Stimulated activated effector memory CD8-positive, alpha-beta T cell treated with anti-CD3 and anti-CD28 coated beads, Interleukin-12 subunit alpha, Interleukin-12 subunit beta, amount 100 ng/mL, for 72 hours (primary cell): ENCODE results near the gene GPR84.

Source experiments
- ATAC-seq: fragments of 150-1000 bp; cut with Tn5 transposase; 2 replicates; pipeline ENCODE4 v1.10.0; 2021
- DNase-seq, 2 donors: peaks; one replicate each; pipeline ENCODE4 v3.0.0; 2021 to 2022; ENCODE audit warnings: low spot score in 2 of 2
- H3K27ac Mint-ChIP-seq: one replicate; pipeline ENCODE4 v1.8.0; 2022; ENCODE audit warnings: mild to moderate bottlenecking, mixed read lengths
- H3K36me3 Mint-ChIP-seq: one replicate; pipeline ENCODE4 v1.8.0; 2022; ENCODE audit warnings: mild to moderate bottlenecking, mixed read lengths
- H3K4me1 Mint-ChIP-seq: one replicate; pipeline ENCODE4 v1.8.0; 2022; ENCODE audit warnings: mixed read lengths
- H3K4me3 Mint-ChIP-seq: one replicate; pipeline ENCODE4 v1.8.0; 2022; ENCODE audit warnings: mild to moderate bottlenecking, mixed read lengths
- H3K9me3 Mint-ChIP-seq: one replicate; pipeline ENCODE4 v1.8.0; 2022; ENCODE audit warnings: mixed read lengths

The GPR84 gene

DNA sequence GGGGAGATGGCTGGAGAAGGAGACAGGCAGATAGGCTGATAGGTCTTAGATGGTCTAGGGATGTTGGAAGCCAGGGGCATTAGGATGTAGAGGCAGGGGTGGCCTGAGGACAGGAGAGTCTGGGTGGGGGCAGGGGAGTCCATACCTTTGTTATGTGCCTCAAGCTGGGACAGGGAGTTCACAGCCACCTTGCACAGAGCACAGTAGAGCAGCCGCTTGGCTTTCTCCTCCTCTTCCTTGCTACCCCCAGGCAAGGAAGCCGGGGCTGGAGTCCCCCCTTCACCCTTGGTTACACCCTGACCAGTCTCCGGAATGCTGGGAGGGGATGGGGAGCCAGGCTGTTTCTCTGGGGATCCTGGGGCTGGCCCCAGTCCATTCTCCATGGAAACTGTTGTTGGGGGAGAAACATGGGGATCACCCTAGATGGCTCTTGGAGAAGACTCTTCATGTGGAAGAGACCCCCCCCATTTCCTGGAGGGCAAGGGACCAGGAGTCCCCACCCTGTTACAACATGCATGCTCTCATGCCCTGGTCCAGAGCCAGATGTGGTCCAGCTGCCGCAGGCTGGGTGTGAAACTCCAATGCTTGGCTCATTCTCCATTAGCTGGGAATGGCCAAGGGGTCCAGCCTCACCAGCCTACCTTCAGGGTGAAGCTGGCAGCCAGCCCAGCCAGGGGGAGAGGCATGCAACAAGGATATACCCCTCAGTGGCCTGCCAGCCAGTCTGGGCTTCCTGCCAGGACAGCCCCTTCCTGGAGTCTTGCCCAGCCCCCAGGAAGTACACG, 7.2 kb upstream of the GPR84 start:
- DNase-seq (no peak), ATAC-seq (no peak)
- no peak overlapping the region for H3K4me3 Mint-ChIP-seq
- H3K9me3 Mint-ChIP-seq: no peaks in the 10 kb centered on the region
- no peaks in the 10 kb centered on the region for H3K36me3 Mint-ChIP-seq
- H3K27ac Mint-ChIP-seq: peak overlapping the region; percentile 74
- peaks cover 39% of the 10 kb centered on the region for H3K4me1 Mint-ChIP-seq

DNA sequence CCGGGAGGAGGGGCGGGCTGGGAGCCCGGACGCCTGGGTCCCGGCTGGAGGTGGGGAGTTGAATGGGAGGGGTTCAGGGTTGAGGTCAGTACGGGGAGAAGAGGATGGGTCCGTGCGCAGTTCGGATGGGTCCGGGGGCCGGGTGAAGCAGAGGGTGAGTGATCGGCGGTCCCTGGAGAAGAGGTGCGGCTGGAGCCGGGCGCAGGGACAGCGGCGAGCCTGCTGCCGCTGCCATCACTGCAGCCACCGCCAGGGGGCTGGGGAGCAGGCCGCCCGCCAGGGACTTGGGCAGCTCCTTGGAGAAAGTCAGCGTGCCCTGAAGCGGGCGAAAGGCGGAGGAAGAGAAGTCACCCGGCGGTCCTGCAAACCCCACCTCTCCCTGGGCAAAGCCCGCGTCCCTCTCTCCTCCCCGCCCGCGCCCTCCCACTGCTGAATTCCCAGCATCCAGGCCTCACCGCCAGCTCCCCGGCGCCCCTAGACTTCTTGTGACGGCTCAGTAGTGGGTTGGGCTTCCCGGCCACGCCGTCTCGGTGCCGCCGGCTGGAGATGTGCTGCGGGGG, 6.0 kb upstream of the GPR84 start:
- Mint-ChIP-seq H3K9me3 (no peaks in the 10 kb centered on the region), H3K4me1 (peaks cover 39% of the 10 kb centered on the region), H3K27ac (no peak overlapping the region), H3K4me3 (peak overlapping the region; percentile 56), H3K36me3 (no peaks in the 10 kb centered on the region)
- DNase-seq (no peak), ATAC-seq (no peak)

DNA sequence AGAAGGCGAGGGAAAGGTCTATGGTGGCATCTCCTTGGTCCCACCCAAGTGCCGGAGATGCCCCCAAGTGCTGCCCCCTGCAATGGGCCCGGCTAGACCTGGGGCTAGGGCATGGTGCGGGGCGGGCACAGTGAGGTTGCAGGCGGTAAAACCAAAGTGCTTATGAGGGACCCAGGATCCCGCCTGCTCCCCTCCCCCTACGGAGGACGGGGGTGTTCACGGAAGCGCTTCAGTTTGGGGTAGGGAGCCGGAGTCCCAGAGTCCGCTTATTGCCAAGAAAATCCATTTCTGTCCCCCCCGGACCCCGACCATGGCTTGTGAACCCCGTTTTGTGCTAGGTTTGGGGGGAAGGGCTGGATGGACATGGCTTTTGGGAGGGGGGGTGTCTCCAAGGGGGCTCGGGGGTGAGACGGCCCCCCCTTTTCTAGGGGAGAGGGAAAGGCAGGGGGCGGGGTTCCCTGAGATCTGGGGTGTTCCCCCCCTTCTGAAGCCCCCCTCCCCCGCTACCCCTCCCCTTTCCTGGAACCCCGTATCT, 5.4 kb upstream of the GPR84 start:
- no peak for DNase-seq
- Mint-ChIP-seq H3K36me3 (no peaks in the 10 kb centered on the region), H3K4me3 (peak overlapping the region; percentile 56), H3K9me3 (no peaks in the 10 kb centered on the region), H3K4me1 (peaks cover 44% of the 10 kb centered on the region), H3K27ac (no peak overlapping the region)
- ATAC-seq: no peak

DNA sequence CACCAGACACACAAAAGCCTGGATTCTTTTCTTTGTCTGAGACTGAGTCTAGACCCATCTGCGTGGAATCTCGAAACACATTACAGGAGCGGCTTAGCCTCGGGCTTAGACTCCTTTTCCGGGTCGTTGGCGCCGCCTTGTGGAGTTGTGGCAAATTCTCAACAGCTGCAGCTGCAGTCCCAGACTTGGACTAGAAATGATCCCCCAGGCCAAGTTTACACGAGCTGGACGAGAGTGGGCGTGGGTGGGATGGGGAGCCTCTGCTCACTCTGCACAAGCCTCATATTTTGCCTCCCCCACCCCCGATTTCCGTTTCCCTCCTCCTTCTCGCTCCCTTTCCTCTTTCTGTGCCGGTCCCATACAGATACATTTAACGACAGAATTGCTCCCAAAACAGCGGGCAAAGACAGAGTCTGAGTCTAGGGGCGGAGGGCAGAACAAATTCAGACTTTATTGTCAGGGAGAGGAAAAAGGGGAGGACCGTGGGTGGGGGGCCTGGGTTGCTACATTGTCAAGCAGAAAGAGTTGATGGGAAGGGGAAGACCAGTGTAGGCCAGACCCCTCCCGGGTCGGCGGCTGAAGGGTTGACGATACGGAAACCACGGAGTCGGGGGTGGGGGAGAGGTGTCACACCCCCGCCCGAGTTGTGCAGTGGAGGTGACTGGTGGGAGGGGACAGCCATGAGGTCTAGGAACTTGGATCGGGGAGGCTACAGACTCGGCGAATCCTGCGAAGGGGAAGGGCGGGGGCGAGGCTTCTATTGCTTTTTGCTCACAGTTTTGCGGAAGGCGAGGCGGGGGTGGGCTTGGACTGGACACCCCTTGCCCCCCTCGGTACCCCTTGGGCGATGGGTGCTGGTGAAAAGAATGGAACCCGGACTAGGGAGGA, 4.7 kb upstream of the GPR84 start:
- H3K4me1 Mint-ChIP-seq: peaks cover 51% of the 10 kb centered on the region
- DNase-seq: peak; percentile 82 to 92
- no peak overlapping the region for H3K27ac Mint-ChIP-seq

DNA sequence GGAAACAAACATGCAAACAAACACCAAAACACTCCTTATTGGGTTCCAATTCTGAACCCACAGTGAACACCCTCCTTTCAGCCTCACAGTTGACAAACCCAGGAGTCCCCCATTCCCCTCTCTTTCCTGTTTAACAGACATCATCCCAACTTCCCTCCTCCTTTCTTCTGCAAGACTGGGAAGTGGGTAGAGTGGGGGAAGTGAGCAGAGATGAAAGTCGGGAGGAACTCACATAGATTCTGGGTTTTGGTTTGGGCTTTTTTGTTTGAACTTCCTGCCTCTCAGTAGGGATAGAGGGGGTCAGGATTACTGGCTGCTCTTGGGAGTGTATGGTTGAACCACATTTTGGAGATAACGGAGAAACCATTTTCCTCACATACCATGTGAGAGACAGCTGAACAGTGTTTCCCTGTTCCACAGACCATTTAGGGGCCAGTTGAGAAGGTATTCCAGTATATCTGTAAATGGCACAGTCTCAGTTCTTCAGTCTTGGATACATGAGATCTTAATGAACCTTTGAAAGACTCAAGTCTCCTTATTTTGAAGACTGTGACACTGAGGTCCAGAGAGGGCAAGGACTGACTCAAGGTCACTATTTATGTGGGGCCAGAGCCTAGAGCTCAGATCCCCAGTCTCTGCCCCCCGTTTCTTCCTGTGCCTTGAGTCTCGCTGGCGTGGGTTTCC, 3.9 kb upstream of the GPR84 start:
- DNase-seq (no peak), ATAC-seq (peak; percentile 5)
- no peaks in the 10 kb centered on the region for H3K9me3 Mint-ChIP-seq
- H3K27ac Mint-ChIP-seq: no peak overlapping the region
- peaks cover 51% of the 10 kb centered on the region for H3K4me1 Mint-ChIP-seq
- peak overlapping the region; percentile 56 for H3K4me3 Mint-ChIP-seq
- no peaks in the 10 kb centered on the region for H3K36me3 Mint-ChIP-seq

More for the DNA sequence above, 4.7 kb upstream of the GPR84 start:
- Mint-ChIP-seq H3K4me3 (peak overlapping the region; percentile 56), H3K9me3 (no peaks in the 10 kb centered on the region), H3K36me3 (no peaks in the 10 kb centered on the region)
- ATAC-seq: peak; percentile 83

DNA sequence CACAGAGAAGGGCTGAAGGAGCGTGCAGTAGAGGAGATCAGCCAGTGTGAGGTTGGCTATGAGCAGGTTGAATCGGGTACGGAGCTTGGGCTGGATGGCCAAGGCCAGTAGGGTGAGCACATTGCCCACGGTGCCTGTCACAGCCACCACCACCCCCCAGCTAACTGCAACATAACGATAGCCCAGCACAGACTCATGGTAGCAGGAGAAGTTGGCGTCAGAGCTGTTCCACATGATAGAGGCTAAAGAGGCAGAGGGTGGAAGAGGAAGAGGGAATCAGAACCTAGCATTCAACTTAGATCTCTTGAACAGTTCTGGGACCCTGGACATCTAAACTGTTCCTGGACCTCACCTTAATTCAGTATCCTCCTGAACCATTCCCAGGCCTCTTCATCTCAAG, 668 bp downstream of the GPR84 start:
- Mint-ChIP-seq H3K4me3 (peak overlapping the region; percentile 40), H3K36me3 (no peaks in the 10 kb centered on the region), H3K27ac (peak overlapping the region; percentile 46), H3K4me1 (peaks cover 37% of the 10 kb centered on the region), H3K9me3 (no peaks in the 10 kb centered on the region)
- ATAC-seq (no peak), DNase-seq (no peak)

DNA sequence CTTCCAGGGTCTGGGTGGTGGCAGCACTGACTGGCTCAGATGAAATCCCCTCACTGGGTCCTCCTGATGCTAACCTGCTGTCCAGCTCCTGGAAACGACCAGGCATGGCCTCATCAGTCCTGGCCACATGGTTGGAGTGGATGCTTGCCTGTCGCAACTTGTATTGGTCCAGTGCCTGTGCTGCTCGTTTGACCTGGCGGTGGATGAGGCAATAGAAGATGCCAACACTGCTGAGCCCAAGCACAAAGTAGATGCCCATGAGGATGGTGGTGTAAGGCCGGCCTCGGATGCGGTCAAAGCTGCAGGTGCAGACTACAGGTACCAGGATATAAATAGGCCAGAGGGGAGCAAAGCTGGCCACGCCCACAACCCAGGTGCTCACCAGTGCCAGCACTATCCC, 1.2 kb downstream of the GPR84 start:
- H3K4me3 Mint-ChIP-seq: peak overlapping the region; percentile 40
- H3K9me3 Mint-ChIP-seq: no peaks in the 10 kb centered on the region
- peaks cover 31% of the 10 kb centered on the region for H3K4me1 Mint-ChIP-seq
- ATAC-seq: no peak
- no peak overlapping the region for H3K27ac Mint-ChIP-seq
- no peak for DNase-seq
- no peaks in the 10 kb centered on the region for H3K36me3 Mint-ChIP-seq

DNA sequence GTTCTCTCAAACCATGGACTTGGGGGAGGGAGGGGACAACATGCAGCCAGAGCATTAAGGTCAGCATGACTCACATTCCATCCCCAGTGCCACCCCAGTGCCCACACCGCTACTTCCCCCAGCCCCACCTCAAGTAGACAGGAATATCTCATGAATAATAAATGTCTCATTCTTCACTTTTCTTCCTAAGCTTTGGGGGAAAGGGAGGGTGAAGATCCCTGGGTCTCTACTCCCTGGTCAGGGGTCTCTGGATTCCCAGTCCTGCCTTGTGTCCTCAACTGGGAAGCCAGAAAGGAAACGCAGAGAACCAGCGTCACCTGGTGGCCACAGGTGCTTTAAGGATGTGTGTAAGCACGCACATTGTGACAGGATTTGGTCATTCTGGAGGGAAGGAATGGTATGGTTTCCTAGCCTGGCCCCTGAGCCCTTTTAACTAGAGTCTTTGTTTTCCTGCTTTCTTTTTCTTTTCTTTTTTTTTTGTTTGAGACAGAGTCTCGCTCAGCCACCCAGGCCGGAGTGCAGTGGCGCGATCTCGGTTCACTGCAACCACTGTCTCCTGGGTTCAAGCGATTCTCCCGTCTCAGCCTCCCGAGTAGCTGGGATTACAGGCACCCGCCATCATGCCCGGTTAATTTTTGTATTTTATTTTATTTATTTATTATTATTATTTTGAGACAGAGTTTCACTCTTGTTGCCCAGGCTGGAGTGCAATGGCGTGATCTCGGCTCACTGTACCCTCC, 3.4 kb downstream of the GPR84 start:
- ATAC-seq (no peak), DNase-seq (peak in 1 of 2 donors; percentile 63)
- Mint-ChIP-seq H3K36me3 (no peaks in the 10 kb centered on the region), H3K27ac (peak overlapping the region; percentile 60), H3K4me3 (peak overlapping the region; percentile 32), H3K9me3 (no peaks in the 10 kb centered on the region), H3K4me1 (peaks cover 36% of the 10 kb centered on the region)

DNA sequence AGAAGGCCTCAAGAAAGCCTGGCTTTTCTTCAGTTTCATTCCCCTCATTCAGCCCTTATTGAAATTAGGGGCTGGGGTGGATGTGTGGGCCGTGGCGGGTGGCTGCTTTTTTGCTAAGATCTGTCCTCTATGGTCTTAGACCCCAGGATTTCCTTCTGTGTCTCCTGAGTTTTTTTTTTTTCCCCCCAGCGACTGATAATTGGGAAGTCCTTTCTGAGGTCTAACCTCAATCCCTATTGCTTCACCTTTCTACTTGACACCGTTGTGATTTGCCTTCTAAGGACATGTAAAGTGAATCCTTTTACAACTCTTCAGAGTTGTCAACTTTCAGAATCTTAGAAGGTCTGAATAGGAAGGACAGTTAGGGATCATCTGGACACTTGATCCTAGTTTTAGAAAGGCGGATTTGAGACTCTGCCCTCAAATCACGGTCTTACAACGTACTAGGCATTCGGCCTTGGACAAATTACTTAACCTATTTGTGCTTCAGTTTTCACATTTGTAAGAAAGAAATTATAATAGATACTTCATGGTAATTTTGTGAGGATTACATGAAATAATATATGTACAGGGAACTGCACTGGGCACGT, 4.4 kb downstream of the GPR84 start:
- no peak overlapping the region for H3K27ac Mint-ChIP-seq

DNA sequence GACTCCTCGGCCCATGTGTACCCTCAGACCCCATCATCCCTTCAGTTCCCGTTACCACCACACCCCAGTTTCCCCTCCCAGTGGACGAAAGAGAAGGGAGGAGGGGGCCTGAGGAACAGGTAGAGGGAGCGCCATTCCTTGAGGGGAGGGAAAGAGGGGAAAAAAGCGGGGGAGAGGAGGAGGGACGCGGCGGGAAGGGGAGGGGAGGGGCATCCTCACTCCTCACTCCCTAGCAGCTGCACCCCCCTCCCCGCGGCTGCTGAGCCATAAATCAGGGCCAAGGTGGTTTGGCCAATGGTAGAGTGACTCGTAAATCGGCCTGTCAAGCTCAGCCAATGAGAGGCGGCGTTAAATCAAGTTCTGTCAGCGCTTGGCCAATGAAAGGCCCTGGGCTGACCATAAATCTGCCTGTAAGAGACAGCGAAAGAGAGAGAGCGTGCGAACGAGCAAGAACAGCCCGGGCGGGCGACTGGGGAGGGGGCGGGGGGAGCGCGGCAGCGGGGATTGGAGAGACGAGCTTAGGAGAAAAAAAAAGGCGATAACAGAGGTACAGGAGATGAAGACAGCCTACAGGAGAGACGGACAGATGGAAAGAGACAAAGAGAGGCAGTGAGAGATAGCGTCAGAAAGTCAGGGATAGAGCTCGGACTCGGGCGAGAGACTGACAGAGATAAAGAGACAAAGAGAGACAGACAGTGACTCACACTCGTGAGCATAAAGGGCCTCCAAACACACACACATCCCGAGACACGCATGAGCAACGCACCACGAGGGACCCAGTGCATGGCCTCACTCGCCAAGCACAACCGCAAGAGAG, 5.1 kb downstream of the GPR84 start:
- DNase-seq (peak; percentile 75 to 93), ATAC-seq (peak; percentile 98)
- Mint-ChIP-seq H3K9me3 (no peaks in the 10 kb centered on the region), H3K4me3 (no peak overlapping the region), H3K27ac (no peak overlapping the region), H3K36me3 (no peaks in the 10 kb centered on the region), H3K4me1 (peaks cover 27% of the 10 kb centered on the region)

More for the DNA sequence above, 4.4 kb downstream of the GPR84 start:
- H3K4me3 Mint-ChIP-seq: no peak overlapping the region
- H3K9me3 Mint-ChIP-seq: no peaks in the 10 kb centered on the region
- H3K36me3 Mint-ChIP-seq: no peaks in the 10 kb centered on the region
- ATAC-seq (no peak), DNase-seq (no peak)
- peaks cover 34% of the 10 kb centered on the region for H3K4me1 Mint-ChIP-seq

DNA sequence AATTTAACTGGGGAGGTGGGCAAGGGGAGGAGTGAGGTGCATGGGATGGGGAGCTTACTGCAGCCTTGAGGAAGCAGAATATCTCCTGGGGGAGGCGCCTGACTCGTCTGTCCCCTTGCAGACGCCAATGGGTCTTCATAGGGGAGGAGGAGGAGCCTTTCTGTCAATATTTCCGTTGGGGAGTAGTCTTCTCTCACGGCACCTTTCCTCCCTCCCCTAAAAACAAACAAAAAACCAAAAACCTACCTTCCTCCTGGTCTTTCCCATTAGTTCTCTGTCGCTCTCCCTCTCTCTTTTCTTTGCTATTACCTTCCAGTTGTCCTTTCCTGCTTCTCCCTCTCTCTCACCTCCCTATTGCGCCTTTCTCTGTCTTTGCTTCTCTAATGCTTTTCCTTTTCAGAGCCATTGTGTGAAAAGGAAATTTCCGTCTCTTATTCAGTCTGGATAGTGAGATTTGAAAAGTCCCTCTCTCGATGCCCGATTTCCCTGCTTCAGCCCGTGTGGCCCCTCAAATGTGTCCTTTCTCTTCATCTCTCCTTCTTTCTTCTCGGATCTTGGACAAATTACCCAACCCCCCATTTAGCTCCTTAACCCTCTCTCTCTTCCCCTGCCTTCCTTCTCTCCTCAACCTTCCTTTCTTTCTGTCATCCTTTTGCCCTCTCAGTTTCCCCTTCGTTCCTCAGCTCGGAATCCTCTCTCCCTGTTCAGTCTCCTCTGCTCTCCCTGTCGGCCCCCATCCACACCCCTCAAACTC, 5.9 kb downstream of the GPR84 start:
- peaks cover 19% of the 10 kb centered on the region for H3K4me1 Mint-ChIP-seq
- no peaks in the 10 kb centered on the region for H3K36me3 Mint-ChIP-seq
- H3K27ac Mint-ChIP-seq: no peak overlapping the region
- H3K4me3 Mint-ChIP-seq: no peak overlapping the region
- DNase-seq (no peak), ATAC-seq (peak; percentile 15)
- no peaks in the 10 kb centered on the region for H3K9me3 Mint-ChIP-seq

DNA sequence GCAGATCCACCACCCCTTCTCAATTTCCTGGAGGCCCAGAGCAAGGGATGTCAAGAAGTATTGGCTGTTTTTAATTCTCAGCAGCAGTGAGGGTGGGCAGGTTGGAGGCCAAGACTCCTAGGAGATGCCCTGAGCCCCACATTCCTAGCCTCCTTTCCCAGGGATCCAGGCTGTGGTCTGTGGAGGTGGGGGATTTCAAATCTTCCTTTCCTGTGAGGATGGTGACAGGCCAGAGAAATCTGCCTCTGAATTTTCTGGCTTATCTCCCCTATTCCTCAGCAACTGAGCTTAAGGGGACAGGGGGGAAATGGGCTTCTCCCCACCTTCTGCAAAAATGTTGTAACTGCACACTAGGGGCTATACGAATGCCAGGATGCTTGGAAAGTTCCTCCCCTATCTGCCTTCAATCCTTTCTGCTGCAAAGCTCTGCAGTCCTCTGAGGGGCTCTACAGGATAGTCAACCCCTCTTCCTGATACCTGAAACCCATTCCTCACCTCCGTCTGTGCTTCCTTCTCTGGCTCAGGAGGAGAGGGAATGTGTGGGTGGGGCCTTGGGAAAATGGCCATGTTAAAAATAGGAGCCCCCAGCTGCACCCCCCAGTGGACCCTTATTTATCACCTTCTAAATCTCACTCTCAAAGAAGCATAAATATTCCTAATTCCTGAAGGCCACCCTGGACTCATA, 6.6 kb downstream of the GPR84 start:
- Mint-ChIP-seq H3K4me3 (no peak overlapping the region), H3K9me3 (no peaks in the 10 kb centered on the region), H3K4me1 (peaks cover 15% of the 10 kb centered on the region), H3K36me3 (no peaks in the 10 kb centered on the region), H3K27ac (peak overlapping the region; percentile 29)
- DNase-seq: no peak
- ATAC-seq: no peak
